ENCODE data around the gene GNB1L. TPM values are rescaled to one million over a fixed set of nuclear protein-coding genes. Genes with fewer than 3 reads are reported as not detected.
A peak's percentile ranks its signal among the peaks of the same experiment; 100 is the strongest.

GNB1L gene
- total and polyA plus RNA-seq, 2 of the 13 experiments (the other 11 are each of a cell fraction or from before 2014, with no cell fraction given) = 2.5 to 7.4 TPM

- TF ChIP-seq, protein P1, sequence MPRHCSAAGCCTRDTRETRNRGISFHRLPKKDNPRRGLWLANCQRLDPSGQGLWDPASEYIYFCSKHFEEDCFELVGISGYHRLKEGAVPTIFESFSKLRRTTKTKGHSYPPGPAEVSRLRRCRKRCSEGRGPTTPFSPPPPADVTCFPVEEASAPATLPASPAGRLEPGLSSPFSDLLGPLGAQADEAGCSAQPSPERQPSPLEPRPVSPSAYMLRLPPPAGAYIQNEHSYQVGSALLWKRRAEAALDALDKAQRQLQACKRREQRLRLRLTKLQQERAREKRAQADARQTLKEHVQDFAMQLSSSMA (CRISPR knock-in tag; IDR thresholded peaks at IDR 0.05) = no peak
- peak; percentile 98 for TF ChIP-seq ZNF256 (CRISPR knock-in tag; conservative IDR thresholded peaks at IDR 0.05)
- TF ChIP-seq ZBTB21 (CRISPR knock-in tag; IDR thresholded peaks at IDR 0.05) = peak; percentile 69; the same call in 1 of the 2 replicates
- TF ChIP-seq PBX2 (CRISPR knock-in tag; IDR thresholded peaks at IDR 0.05) = peak; percentile 42; the same call in 1 of the 2 replicates
- no peak for TF ChIP-seq KAT2B (IDR thresholded peaks at IDR 0.05; ENCODE audit: borderline replicate concordance, low read depth, low read length)
- no peak for TF ChIP-seq POLR2G (IDR thresholded peaks at IDR 0.05; ENCODE audit: low read depth, low read length)
- no peak for TF ChIP-seq ZNF562 (CRISPR knock-in tag; IDR thresholded peaks at IDR 0.05; ENCODE audit: borderline replicate concordance)
- peak; percentile 92 for TF ChIP-seq ZXDC (CRISPR knock-in tag; IDR thresholded peaks at IDR 0.05)
- TF ChIP-seq, protein P2, sequence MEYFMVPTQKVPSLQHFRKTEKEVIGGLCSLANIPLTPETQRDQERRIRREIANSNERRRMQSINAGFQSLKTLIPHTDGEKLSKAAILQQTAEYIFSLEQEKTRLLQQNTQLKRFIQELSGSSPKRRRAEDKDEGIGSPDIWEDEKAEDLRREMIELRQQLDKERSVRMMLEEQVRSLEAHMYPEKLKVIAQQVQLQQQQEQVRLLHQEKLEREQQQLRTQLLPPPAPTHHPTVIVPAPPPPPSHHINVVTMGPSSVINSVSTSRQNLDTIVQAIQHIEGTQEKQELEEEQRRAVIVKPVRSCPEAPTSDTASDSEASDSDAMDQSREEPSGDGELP (IDR thresholded peaks at IDR 0.05; ENCODE audit: borderline replicate concordance, low read depth) = no peak
- TF ChIP-seq ZSCAN29 (CRISPR knock-in tag; conservative IDR thresholded peaks at IDR 0.05) = no peak
- no peak; the same call in 1 of the 2 replicates for TF ChIP-seq TAF1 (CRISPR knock-in tag; IDR thresholded peaks at IDR 0.05)
- TF ChIP-seq ZSCAN9 (CRISPR knock-in tag; IDR thresholded peaks at IDR 0.05; ENCODE audit: borderline replicate concordance) = peak; percentile 99
- no peak for TF ChIP-seq GABPA (IDR thresholded peaks at IDR 0.05; ENCODE audit: low read depth, low read length)
- TF ChIP-seq GABPA (CRISPR knock-in tag; IDR thresholded peaks at IDR 0.05; ENCODE audit: low read depth) = peak; percentile 36; the same call in 1 of the 2 replicates
- peak; percentile 61; the same call in 1 of the 2 replicates for TF ChIP-seq PHF20 (CRISPR knock-in tag; IDR thresholded peaks at IDR 0.05)
- peak; percentile 71 for TF ChIP-seq ISL2 (CRISPR knock-in tag; IDR thresholded peaks at IDR 0.05)
- peak; percentile 84 for TF ChIP-seq SP5 (CRISPR knock-in tag; IDR thresholded peaks at IDR 0.05; ENCODE audit: borderline replicate concordance, low read depth)
- no peak for TF ChIP-seq SRSF1 (optimal IDR thresholded peaks at IDR 0.05; ENCODE audit: low read depth, low read length)
- no peak for TF ChIP-seq MBNL3 (CRISPR knock-in tag; conservative IDR thresholded peaks at IDR 0.05)
- TF ChIP-seq ZNF3 (CRISPR knock-in tag; IDR thresholded peaks at IDR 0.05) = no peak
- TF ChIP-seq ZNF317 (CRISPR knock-in tag; IDR thresholded peaks at IDR 0.05) = peak; percentile 94
- TF ChIP-seq ZNF121 (CRISPR knock-in tag; IDR thresholded peaks at IDR 0.05) = peak; percentile 60
- peak; percentile 76; the same call in 1 of the 2 replicates for TF ChIP-seq ZNF44 (CRISPR knock-in tag; IDR thresholded peaks at IDR 0.05)
- no peak for TF ChIP-seq ZNF282 (IDR thresholded peaks at IDR 0.05; ENCODE audit: partially characterized antibody)
- 0 out of 2 replicates have a peak, but pooled peaks have one; percentile 82 for TF ChIP-seq MYNN (CRISPR knock-in tag; IDR thresholded peaks at IDR 0.05; ENCODE audit: low read depth)
- TF ChIP-seq, protein P3, sequence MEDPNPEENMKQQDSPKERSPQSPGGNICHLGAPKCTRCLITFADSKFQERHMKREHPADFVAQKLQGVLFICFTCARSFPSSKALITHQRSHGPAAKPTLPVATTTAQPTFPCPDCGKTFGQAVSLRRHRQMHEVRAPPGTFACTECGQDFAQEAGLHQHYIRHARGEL (CRISPR knock-in tag; IDR thresholded peaks at IDR 0.05) = peak; percentile 95
- TF ChIP-seq KLF15 (CRISPR knock-in tag; IDR thresholded peaks at IDR 0.05; ENCODE audit: borderline replicate concordance) = peak; percentile 99
Observed at GRCh38 chr22:19892257-19892879, 37.7 kb upstream of the GNB1L start (continued).

Measured in HepG2 (cell line).